Germinal center (tissue), 1 donor: ENCODE results near the gene CHSY3.

Experiments used
- DNase-seq: peaks from one replicate; pipeline ENCODE4 v3.0.0; 2012; ENCODE audit warnings: mixed read lengths, low spot score

Gene CHSY3

DNA sequence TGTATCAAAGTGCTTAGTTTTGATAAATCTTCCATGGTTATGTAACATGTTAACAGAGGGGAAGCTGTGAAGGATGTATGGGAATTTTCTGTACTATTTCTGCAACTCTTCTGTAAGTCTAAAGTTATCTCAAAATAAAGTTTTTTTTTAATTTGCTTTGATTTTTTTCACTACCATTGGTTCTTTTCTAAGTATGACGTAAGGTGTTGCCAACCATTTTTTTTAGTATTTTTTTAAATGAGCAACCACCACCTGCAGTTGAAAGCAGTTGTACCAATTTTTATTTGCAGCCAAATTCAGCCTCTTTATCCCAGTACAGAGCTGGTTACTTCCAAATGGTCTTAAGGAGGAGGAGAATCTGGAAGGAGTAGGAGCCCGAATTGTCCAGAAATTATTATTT lies 192.2 kb downstream of the CHSY3 start:
- DNase-seq = no peak

DNA sequence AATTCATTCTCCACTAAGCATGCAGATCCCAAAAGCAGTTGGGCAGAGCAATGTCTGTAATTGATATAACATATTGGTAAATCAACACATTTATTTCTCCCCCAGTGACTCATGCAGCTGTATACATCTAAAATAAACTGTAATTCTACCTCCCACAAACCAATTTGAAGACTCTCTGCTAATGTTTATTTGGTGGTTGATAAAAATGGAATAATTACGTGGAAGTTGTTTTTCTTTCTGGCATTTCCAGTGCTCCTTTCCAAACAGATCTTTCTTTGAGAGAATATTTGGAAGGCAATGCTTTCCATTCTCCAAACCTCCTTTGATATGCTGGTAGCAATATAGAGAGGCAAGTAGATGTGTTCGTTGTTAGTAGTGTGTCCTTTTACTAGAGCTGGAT lies 194.7 kb downstream of the CHSY3 start:
- no peak for DNase-seq

DNA sequence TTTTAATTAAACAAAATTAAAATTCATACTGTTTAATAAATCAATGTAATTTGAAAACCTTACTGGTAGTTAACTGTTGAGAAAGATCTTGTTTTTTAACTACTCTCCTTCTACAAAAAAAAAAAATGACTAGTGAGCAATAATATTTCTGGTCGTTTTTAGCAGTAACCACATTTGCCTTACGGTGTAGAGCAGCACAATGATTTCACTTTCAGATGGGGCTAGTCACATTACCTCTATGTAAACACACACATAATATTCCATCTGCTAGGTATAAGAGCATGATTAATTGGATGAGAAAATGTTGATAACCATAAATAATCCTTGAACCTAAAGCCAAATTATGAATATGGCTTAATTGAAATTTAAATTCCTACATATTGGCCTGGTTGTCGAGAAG lies 198.1 kb downstream of the CHSY3 start:
- no peak for DNase-seq

GRCh38 chr5:130102960-130103359 lies 198.7 kb downstream of the CHSY3 start:
- DNase-seq = no peak

GRCh38 chr5:130104895-130105688 lies 200.8 kb downstream of the CHSY3 start:
- DNase-seq = no peak

DNA sequence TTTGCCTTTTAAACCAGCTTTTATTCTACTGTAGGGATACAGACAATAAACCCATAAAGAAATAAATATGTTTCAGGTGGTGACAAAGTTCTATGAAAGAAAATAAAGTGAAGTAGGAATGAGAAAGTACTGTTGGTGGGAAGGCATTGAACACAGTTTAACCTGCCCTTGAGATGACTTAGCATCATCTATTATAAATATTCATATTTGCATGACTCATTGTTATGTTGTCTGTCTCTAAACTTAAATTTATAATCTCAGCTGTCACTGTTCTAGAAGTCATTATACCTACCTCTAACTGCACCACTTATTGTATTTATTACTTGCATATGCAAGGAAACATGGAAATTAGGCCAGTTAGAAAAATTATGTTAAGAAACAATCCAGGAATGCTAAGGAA lies 202.2 kb downstream of the CHSY3 start:
- no peak for DNase-seq

DNA sequence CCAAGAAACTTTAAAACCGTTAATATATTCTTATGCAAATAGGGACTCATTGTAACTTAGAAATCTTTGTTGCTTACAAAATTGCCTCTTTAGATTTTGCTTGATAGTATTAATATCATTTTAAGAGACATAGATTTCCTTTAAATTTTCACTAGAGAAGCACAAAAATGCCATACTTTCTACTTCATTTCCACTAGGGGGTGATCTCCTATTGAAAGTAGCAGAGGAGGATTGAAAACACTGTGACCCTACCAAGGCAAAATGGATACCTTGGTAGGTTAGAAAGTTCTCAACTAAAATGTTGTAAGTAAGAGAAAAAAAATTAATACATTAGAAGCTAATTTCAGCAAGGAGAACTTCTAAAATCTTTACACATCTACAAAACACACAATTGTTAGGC lies 204.9 kb downstream of the CHSY3 start:
- DNase-seq = peak; percentile 6

DNA sequence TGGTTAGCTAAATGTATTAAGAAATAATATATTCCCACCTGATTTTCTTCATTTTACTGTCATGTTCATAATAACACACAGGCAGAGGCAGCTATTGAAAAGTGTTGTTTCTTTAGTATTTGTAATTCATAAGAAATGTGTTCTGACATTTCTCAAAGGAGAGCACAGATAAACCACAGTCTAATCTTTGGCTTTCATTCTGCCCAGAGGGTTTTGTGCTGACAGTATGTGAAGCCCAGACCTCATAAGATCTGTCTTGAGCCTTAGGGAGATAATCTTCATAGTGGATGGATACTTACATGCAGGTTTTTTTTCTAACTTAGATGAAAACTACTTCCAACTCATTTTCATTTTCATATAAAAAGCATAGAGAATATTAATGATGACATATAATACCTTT lies 206.1 kb downstream of the CHSY3 start:
- no peak for DNase-seq

- DNase-seq = no peak
These were observed 207.5 kb downstream of the CHSY3 start for GRCh38 chr5:130111746-130112145.

GRCh38 chr5:130112246-130112645 lies 208.0 kb downstream of the CHSY3 start:
- DNase-seq = no peak

- DNase-seq = no peak
These were observed 211.4 kb downstream of the CHSY3 start for GRCh38 chr5:130115686-130116085.

- DNase-seq = no peak
These were observed 212.2 kb downstream of the CHSY3 start for GRCh38 chr5:130116462-130116861.

GRCh38 chr5:130116972-130117371 lies 212.7 kb downstream of the CHSY3 start:
- no peak for DNase-seq

- no peak for DNase-seq
These were observed 222.5 kb downstream of the CHSY3 start for GRCh38 chr5:130126746-130127145.

DNA sequence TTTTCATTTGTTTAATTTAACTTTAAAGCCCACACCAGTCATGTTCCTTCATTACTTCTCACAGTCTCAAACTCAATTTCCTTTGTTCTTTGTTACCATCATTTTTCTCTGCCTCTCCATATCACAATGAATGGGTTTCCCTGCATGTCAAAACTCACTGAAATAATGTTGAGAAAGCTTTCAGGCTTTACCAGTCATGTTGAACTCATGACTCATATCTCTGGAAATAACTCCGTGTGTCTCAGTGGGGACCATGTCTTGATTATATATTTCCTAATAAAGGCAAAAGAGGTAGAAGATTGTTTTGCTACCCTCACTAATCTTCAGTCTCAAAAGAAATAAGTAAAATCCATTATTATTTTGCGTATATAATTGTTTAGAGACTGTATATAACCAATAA lies 231.2 kb downstream of the CHSY3 start:
- no peak for DNase-seq

DNA sequence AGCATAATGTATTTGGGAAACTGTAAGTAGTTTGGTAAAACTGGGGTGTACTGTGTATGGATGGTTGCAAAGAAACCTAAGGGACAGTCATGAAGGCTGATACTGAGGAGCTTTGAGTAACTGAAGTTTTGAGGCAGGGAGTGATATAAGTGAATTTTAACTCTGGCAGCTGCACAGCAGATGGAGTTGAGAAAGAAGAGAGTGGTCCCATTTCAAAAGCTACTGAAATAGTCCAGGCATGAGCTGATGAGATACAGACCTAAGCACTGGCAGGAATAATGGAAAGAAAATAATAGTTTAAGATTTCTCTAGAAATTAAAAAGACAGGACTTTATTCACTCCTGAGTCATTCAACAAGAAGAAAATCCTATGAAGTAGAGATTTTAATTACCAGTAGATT lies 232.0 kb downstream of the CHSY3 start:
- no peak for DNase-seq

DNA sequence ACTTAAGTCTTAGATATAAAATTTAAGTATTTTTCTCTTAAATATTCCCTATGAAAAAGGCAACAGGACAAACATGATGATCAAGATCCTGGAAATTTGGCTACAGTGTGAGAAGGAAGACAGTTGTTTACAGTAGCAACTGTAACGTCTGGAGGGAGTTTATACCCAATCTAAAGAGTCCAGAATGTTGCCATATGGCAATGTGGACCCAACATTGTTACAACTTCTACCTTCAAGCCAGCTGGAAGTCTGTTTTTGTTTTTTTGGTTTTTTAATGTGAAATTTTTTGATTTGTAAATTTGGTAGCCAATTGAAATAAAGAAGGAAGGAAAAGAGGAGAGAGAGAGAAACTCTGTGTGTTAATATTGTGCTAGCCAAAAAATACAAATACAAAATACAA lies 233.4 kb downstream of the CHSY3 start:
- no peak for DNase-seq

DNA sequence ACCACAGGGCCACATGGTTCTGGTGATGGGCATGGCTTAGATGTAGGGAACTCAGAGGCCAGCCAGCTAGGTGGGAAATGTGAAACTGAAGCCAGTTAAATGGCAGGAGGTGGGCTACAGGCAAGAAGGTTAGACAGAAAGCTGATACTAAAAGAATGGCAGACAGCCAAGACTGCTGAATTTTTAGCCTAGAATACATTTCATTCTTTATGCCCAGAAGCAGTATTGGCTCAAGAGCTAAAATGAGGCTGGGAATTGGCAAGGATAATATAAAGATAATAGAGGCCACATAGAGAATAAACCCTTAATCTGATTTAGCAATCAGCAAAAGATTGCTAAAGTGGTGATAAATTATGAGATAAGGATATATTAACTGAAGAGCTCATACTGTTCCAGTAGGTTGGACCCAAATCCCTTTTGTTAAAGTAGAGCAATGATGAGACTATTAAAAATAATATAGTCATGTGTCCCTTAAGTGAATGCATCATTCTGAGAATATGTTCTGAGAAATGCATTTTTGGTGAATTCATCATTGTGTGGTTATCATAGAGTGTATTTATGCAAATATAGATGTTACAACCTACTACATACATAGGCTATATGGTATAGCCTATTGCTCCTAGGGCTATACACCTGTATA lies 234.3 kb downstream of the CHSY3 start:
- no peak for DNase-seq

GRCh38 chr5:130141659-130142320 lies 237.5 kb downstream of the CHSY3 start:
- peak; percentile 3 for DNase-seq

- DNase-seq = no peak
These were observed 247.0 kb downstream of the CHSY3 start for GRCh38 chr5:130151239-130151638.

- DNase-seq = no peak
These were observed 251.2 kb downstream of the CHSY3 start for GRCh38 chr5:130155345-130156011.

DNA sequence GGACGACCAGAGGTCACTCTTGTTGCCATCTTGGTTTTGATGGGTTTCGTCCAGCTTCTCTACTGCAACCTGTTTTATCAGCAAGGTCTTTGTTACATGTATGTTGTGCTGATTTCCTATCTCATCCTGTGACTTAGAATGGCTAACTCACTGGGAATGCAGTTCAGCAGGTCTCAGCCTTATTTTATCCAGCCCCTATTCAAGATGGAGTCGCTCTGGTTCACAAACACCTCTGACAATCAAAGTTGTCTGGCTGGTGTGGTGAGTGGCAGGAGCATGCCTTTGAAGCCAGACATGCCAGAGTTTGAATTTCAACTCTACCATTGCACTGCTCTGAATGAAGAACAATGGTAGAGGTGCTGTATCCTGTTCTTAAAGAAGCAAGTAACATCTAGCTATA lies 253.8 kb downstream of the CHSY3 start:
- DNase-seq = no peak

- no peak for DNase-seq
These were observed 255.7 kb downstream of the CHSY3 start for GRCh38 chr5:130159968-130160367.
